ENCODE results near the gene B4GALNT2.

- TF ChIP-seq NFRKB (IDR thresholded peaks at IDR 0.05) (no peak), BHLHE40 (IDR thresholded peaks at IDR 0.05; ENCODE audit: borderline replicate concordance) (no peak), CTBP1 (IDR thresholded peaks at IDR 0.05; ENCODE audit: borderline replicate concordance) (no peak), SP1 (IDR thresholded peaks at IDR 0.05) (no peak), FOXM1 (IDR thresholded peaks at IDR 0.05; ENCODE audit: borderline replicate concordance) (no peak), ARNT (IDR thresholded peaks at IDR 0.05) (no peak), FOXA1 (IDR thresholded peaks at IDR 0.05) (no peak), TARDBP (IDR thresholded peaks at IDR 0.05) (no peak), SUZ12 (IDR thresholded peaks at IDR 0.05) (no peak), LEF1 (IDR thresholded peaks at IDR 0.05; ENCODE audit: borderline replicate concordance) (no peak)
Observed at GRCh38 chr17:49156256-49156655, 23.7 kb downstream of the B4GALNT2 start.
